ENCODE measurements around the gene PDE6C.

DNA sequence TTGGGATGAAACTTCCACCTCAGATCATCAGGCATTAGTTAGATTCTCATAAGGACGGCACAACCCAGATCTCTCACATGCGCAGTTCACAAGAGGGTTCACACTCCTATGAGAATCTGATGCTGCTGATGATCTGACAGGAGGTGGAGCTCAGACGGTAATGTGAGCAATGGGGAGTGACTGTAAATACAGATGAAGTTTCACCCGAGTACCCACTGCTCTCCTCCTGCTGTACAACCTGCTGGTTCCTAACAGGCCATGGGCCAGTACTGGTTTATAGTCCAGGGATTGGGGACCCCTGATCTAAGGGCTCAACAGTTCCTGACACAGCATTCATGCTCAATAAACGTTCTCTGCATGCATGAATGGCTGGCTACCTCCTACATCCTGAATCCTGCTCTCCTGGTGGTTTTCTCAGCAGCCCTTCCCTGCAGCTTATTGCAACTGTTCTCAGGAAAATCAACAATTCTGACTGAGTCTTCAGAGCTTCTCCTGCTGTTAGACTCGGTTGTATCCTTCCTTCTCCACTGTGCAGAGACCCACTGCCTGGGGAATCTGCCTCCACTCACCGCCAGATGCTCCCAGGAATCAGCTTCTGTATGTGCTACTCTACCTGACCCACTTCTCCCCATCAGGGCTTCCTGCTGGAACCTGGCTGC lies 17.4 kb downstream of the PDE6C start:
- TF ChIP-seq, protein P1, sequence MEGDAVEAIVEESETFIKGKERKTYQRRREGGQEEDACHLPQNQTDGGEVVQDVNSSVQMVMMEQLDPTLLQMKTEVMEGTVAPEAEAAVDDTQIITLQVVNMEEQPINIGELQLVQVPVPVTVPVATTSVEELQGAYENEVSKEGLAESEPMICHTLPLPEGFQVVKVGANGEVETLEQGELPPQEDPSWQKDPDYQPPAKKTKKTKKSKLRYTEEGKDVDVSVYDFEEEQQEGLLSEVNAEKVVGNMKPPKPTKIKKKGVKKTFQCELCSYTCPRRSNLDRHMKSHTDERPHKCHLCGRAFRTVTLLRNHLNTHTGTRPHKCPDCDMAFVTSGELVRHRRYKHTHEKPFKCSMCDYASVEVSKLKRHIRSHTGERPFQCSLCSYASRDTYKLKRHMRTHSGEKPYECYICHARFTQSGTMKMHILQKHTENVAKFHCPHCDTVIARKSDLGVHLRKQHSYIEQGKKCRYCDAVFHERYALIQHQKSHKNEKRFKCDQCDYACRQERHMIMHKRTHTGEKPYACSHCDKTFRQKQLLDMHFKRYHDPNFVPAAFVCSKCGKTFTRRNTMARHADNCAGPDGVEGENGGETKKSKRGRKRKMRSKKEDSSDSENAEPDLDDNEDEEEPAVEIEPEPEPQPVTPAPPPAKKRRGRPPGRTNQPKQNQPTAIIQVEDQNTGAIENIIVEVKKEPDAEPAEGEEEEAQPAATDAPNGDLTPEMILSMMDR (conservative IDR thresholded peaks at IDR 0.05 in 1 of 2, IDR thresholded peaks at IDR 0.05 in 1 of 2; ENCODE audit: low read depth in 1 of 2, low read length in 2 of 2): no peak
- TF ChIP-seq EZH2 (IDR thresholded peaks at IDR 0.05; ENCODE audit: low read length, missing control alignments): no peak
